Stimulated activated CD8-positive, alpha-beta memory T cell treated with anti-CD3 and anti-CD28 coated beads, Interleukin-2, amount 100 ng/mL, for 48 hours (primary cell): Measurements from ENCODE around the gene ITGA6.

Experiments used
- DNase-seq, 2 donors: peaks; one replicate each; pipeline ENCODE4 v3.0.0-alpha.2; 2020; ENCODE audit warnings: low read depth in 2 of 2

ITGA6 gene

DNA sequence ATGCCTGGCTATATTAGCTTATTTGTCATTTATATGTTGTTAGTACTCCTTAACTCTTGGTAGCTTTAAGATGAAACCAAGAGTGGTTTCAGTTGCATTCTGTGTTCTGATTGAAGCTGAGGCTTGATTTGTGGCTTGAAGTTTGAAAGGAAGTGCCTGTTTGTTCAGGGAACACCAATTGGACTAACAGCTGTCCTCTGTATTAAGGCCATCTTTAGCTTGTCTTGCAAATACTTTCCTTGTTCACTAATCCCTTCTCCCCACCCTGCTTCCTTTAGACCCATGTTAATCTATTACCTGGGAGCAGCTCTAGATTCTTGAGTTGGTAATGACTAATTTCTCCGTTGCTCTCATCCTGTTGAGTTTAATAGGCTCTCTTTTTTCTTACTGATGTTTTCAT, 13.4 kb downstream of the ITGA6 start:
- DNase-seq: no peak

DNA sequence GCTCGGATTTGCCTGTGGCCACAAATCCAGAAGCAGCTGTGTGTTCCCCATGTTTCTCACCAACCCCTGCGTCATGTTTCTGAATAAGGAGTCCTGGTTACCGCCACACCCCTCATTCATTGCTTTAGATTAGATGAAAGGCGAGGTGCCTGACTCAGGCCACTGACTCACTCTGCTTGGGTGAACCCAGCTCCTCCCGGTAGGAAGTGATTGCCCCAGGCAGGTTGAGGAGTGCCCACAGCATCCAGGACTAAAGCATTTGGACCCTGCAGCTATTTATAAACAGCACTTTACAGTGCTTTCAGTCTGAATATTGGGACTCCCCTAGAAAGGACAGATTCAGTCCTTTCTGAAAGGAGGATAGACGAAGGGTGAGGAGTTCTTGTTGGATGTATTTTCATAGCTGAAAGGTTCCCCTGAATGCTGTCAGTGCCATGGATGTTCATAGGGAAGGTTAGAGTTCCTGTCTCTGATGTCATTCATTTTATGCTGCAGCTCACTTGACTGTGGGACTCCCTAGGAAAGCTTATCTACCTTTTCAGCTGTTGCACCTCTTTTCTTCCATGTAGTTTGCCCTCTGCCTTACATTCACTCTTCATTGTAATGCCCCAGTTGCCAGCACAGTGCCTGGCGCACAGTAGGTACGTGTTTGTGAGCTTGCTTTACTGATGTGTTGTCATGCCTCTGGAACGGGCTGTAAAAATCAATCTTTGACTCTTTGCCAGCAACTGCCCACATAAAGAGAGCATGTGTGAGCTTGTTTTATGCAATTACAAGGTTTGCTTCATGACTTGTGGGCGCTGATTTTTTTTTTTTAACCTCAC, 14.9 kb downstream of the ITGA6 start:
- peak in 1 of 2 donors; percentile 48 for DNase-seq

DNA sequence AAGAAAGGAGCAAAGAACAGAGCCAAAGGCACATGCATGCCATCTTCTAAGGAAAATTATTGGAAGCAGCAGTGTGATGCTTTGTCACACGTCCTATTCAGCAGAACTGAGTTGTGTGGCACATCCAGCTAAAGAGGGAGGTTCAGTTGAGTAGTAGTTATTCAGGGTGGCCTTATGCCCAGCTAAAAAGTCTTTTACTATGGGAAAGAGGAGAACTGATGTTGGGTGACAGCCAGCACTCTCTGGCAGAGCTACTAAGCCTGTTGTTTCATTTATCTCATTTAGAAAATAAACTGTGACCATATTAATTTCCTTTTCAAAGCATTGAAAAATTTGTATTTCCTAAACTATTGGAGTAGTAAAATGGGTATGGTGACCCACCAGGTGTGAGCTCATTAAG, 18.5 kb downstream of the ITGA6 start:
- no peak for DNase-seq

DNA sequence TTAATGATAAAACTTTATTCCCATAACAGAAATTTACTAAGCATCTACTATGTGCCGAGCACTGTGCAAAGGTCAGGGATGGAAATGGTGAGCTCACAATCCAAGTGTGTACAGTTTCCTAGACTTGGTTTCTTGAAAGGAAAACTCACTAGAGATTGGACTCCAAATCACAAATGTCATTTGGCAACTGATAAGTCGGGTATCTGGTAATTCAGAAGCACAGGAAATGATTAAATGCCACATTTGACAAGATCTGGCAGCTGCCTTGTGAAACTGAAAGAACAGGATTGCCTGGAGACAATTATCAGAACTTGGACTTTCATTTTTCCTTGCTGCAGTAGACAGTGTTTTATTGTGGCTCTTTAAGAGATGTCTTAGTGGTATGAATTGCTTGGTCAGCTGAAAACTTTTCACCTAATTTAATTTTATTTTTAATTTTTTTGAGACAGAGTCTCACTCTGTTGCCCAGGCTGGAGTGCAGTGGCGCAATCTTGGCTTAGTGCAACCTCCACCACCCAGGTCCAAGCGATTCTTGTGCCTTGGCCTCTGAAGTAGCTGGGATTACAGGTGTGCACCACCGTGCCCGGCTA, 19.2 kb downstream of the ITGA6 start:
- no peak for DNase-seq

DNA sequence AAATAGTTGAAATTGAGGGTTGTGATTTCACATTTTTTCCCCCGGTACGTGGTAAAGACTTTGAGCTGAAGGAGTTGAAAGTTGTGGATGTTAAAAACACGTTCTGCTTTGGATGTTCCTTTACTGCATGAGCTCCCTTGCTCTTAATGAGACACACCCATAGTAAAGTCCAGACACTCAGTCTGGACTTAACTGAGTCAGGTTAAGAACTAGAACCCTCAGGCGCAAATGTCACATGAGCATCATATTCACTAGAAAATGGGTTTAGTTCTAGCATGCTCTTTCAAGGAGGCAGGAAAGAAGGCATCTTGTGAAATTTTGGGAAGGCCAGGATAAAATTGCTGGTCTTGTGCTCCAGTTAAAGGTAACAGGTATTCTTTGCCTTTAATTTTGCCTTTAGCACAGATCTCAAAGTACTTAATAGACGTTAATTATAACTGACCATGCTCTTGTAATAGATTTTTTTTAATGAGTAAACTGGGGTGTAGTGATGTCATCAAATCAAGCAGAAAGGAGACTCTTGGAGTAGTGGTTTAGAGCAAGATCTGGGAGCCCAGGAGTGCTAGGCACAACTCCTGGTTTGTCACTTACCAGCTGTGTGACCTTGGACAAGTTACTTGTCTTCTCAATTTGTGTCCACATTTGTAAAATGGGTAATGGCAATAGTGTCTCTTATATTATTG, 20.6 kb downstream of the ITGA6 start:
- no peak for DNase-seq

DNA sequence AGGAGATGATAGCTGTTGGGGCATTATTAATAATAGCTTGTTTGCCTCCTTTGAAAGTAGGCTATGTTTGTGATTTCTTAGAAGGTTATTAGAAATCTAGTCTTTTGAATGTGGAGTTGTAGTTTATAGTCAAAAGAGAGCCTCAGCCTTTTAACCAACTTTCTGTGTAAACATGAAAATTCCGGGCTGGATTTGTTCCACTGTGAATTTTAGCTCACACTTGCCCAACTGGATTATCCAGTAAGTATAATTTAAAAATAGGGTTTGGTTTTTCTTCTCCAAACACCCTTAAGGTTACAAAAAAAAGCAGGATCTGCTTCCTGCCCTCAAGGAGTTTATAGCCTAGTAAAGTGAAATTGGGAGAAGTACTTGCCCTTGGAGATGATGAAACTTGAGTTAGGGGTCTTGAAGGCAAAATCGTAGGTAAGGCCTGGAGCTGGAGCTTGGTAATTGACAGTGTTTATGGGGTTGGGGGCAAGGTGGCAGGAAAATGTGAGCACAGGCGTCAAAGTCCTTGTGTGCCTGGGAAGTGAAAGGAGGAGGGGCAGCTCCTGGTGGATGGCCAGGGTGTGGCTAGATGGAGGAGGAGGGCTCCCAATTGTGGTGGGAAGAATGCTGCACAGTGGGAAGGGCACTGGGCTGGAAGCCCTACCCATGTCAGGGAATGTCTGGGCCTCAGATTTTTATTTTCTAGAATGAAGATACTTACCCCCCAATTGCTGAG, 21.3 kb downstream of the ITGA6 start:
- no peak for DNase-seq

DNA sequence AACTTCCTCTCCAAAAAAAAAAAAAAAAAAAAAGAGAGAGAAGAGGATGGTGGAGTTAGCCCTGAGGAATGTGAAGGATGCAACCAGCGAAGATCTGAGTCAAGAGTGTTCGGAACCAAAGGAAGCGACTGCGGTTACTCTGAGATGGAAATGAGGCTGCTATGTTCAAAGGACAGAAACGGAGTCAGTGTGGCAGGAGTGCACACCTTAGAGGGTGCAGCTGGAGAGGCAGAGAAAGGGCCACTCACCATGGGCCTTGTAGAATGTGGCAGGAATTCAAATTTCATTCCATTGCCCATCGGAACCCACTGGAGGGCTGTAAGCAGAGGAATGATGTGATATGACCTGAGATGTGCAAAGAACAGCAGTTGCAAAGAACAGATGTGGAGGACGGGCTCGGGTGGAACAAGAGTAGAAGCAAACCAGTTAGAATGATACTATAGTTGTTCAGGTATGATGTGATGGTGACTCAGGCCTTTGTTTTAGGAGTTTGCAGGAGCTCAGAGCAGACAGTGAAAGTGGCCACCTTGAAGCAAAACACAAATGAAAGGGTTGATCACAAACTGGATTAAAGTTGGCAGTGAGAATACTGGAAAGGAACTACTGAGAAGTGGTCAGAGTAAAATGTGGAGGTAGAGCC, 22.6 kb downstream of the ITGA6 start:
- DNase-seq: no peak

DNA sequence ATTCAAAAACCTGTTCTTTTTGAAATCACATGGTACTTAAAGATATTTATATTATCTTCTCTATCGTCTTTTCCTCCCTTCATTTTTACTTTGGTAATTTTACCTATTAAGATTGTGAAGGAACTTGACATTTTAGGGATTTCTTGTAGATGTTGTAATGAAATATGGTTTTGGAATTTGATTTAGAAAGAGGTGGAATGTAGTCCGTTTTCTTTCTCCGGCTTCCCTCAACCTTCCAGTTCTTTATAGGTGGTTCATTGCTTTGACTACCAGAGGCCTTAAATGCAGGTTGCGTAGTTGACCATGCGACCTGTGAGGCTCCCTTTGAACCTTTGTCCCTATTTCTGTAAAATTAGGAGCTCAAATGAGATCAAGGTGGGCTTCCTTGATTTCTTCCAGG, 24.5 kb downstream of the ITGA6 start:
- no peak for DNase-seq

DNA sequence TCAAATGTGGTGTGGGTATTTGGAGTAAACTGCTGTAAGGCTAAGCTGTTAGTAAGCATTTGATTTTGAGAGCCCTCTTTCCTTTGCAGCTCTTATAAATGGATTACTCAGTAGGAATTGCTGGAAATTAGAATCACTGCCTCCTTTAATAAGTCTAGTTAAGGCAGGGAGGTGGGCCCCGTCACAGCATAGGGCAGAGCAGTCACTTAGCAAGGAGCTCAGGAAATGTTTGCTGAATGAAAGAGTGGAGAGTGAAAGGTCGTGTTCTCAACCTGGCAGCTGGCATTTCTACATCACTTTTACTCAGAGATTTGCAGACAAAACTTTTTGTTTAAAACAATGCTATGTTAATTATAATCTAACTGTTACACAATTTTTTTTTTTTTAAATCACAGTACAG, 25.5 kb downstream of the ITGA6 start:
- DNase-seq: no peak

DNA sequence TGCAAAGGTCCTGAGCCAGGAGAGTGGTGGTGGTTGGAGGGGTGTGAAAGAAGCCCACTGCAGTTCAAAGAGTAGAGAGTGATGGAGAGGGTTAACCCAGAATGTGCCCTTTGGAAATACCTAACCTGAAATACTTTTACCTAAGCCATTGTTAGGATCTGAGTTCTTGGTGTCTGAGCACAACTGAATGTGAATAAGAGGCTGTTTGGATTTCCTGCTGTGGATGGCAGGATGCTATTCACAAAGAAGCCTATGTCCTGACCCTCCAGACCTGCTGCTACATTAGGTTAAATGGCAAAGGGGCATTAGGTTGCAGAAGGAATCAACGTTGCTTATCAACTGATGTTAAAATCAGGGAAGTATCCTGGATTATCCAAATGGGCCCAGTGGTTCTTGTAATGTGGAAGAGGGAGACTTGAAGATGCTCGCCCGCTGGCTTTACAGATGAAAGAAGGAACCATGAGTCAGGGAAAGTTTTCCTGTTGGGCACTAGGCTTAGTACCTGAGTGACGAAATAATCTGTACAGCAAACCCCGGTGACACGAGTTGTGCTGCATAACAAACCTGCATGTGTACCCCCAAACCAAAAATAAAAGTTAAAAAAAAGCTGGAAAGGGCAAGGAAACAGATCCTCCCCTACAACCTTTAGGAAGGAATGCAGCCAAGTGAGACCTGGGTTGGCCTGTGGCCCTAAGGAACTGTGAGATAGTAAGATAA, 27.2 kb downstream of the ITGA6 start:
- DNase-seq: no peak

DNA sequence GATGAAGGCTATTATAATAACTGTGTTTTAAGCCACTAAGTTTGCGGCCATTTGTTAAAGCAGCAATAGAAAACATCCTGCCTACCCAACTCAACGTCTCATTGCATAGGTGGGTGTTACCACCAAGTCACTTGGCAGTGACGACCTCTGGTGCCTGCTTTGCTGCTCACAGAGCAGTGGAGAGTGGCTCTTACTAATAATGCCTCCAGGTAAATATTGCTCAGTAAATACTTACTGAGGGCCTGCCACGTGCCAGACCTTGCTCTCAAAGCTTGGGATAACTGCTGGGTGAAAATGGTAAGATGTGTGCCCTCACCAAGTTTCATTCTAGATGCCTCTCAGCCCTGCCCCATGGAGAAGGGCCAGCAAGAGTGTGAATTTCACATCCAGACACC, 27.7 kb downstream of the ITGA6 start:
- DNase-seq: no peak

DNA sequence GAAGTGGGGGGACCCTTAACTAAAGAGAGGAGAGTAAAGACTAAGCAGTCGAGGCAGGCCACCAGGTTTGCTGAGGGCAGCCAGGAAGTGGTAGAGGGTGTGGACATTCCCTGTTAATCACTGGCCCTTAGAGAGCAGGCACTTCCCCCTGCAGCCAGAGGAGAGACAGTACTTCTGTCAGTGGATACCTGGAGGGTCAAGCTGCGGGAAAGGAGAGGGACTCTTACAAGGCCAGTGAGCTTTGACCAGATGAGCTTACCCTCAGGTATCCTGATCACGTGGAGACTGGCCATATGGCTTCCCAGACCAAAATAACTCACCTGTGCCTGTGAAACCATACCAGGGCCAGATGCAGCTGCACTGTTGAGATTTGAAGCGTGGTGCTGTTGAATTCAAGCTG, 28.6 kb downstream of the ITGA6 start:
- DNase-seq: no peak

DNA sequence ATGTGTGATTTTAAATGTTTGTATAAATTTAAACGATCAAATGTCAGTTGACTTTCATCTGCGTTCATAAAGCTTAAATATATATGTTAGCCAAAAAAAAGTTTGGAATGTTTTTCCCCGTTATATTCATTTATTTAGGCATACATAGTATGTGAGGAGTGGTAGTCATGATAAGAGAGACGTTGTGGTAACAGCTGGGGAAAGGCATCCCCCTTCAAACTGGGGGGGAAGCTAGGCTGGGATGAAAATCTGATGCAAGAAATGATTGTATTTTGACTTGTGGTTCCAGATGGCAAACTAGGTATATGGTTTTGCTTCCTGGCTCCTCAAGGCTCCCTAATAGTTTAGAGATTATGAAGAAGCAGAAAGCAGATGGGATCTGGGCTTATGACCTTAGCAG, 30.1 kb downstream of the ITGA6 start:
- DNase-seq: no peak

DNA sequence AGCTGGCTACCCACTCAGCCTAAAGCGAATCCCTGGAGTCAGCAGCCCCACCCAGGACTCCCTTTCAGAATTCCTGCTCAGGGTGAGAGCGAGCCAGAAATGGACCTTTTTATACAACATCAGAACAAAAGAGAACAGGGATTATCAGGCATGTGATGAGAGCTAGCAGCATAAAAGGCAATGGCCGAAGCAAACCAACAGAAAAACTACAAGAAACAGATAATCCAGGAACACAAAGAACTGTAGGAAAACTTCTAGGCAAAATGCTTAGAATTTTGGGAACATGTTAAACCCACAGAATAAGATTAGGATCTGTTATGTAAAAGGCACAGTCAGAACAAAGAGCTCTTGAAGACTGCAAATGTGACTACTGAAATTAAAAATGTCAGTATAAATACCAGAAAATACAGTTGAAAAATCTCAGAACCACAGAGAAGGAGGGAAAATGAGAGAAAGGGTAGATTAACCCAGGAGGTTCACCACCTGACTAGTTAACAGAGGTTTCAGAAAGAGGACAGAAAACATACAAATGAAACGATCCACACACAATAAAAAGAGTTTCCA, 31.3 kb downstream of the ITGA6 start:
- no peak for DNase-seq

DNA sequence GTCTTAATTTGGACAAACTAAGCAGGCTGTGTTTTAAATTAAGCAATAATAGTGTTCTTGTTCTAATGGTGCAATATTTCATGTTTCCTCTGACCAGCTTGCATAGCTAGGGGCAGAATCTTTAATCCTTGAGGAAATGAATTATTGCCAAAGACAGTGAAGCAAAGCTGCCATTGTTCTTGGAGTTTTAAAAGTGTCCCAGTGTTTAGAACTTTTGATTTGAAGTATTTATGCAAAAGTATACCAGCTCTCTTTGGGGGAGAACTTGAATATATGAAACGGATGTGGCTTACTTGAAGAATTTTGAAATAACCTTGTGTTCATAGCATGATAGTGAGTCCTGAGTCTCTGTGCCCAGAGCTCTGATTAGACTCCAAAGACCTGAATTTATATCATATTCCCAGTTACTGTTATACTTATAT, 33.4 kb downstream of the ITGA6 start:
- no peak for DNase-seq

DNA sequence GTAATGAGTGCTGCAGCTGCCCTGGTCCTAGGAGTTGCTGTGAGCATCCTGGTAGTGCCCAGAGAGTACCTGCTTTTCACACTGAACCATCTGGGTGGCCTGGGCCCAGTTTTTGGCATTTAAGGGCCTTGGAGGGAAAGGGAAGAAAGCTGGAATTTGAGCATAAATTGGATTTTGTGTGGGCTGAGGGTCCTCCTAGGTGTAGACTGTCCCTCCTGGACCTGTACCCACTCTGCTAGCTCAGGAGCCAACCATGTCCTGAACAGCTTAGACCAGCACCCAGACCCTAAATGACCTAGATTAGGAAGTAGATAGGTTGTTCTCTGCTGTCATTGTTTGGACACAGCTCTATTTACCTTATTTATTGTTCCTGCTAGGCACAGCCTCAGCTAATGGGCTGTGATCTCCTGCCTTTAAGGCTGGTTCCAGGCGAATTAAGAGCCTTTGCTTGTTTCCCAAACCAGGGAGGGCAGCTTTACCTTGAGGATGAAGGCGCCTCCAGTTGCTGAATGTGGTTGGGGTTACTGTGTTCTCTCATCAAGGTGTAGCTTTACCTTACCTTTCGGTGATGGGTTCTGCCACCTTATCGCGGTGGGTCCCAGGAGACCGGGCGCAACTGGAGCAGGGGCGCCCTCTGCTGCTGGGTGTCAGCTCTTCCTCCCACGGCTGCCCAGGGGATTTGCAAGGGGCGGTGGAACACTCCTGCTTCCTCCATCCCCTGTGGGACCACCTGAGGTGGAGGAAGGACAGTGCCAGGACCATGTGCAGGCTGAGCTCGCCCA, 34.4 kb downstream of the ITGA6 start:
- DNase-seq: peak; percentile 60 to 68

DNA sequence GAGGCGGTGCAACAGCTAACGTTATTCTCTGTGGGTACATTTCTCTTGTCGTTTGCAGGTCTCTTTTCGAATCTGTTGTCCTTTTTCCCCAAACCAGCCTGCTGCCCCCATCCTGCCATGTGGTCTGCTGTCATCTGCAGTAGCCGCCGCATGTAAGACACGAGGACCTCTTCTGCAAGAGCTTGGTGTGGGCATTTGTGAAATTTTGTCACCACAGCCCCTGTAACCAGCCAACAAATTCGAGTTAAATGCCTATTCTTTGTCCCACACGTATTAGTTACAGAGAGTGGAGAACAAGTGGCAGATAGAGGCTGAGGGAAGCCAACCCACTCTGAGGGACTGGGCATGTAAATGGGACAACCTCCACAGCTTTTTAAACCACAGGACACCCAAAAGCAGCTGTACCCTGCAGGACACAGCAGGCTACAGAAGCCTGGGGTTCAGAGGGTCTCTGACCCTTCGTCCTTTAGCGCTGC, 35.0 kb downstream of the ITGA6 start:
- DNase-seq: no peak

DNA sequence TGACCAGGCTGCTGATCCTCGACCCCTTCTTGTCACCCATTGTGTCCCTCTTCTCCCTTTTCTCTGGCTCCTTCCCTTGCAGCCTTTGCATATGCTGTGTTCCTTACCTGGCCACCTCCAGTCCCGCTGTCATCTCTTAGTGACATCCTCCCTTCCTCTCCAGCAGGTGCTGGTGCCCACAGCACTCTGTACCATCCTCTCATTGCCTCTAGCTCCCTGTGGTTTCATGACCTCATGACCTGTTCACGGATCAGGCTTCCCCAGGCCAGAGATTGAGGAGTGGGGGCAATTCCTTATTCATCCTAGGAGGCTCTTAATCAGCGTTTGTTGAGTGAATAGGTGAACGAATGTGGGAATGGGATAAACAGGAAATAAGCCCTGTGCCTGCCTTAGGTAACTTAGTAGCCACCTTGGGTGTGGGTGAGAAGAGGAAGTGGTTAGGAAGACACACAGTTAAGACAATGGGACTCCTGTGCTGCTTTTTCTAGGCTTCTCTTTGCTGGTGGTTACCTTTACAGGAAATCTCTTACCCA, 35.5 kb downstream of the ITGA6 start:
- DNase-seq: no peak

DNA sequence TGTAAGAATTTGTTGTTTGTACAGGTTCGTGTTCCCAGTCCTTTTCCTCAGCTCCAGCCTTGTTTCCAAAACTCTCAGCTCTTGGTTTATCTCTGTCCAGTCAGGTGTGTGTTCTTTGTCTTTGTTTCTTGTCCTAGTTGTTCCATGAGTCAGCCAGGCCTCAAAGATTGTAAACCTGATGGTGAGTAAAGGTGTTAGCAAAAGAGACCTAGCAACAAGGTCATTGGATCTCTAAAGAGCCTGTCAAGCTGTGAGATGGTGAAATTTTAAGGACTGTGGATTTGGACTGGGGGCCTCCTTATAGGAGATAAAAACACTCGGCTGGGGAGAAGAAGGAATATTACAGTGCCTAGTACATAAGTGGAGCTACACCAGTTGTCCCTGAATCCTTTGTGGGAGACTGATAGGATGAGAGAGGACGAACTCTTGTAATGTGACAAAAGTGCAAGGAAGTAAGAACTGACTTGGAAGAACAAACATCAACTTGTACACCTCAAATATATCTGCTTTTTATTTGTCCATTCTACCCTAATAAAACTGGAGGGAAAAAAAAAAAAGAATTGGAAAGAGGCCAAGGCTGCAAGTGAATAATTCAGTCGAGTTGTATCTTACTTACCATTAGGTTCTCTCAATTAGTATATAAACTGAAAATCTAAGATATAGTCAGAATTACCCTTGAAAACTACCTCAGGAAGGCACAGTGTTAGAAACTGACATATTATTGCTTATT, 37.2 kb downstream of the ITGA6 start:
- DNase-seq: no peak
